Measurements from ENCODE around the gene SMURF1.
A peak's percentile ranks its signal among the peaks of the same experiment; 100 is the strongest.
"Not testable (repeated sequence)": the region's sequence is repeated elsewhere in the genome, so short reads cannot be mapped to it uniquely, and the experiment has no call there.

Gene SMURF1

DNA sequence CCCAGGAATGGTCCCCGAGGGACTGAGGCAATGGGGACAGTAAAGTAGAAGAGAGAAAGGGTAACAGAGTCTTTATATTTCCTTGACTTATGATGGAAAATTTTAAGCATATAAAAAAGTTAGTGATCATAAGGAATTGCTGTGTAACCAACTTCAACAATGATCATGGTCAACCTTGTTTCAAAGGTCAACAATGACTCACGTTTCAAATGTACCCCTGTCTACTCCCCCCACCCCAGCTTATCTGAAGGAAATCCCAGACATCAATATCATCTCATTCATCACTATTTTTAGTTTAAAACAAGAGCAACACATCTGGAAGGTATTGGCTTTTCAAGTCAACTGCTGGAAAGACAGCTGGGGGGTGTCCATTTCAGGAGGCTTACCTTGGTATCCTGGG is 92.9 kb downstream of the SMURF1 start:
- DNase-seq (ENCODE audit: low read depth) = no peak

DNA sequence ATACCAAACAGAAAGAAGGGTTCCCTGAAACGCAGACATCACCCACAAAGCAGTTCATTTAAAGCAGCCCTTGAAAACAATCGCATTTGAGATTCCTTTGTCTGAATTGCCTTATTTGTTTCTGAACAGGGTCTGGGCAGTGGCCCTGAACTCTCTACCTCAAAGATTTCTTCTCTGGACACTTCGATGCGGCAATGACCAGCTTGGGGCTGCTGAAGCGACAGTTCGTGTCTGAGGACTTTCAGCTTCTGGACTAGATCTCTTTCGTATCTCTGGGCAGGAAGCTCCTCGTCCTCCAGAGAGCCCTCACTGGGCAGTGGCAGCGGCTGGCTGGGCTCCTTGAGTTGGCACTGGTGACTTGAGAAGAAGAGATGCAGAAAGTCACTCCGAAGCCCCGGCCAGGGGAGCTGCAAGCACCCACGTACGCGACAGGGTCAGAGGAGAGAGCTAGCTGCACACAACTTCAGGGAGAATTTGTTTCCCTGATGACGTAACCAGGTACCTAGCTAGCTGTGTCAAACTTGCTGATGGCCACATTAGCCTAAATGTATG is 96.3 kb downstream of the SMURF1 start:
- no peak for DNase-seq (ENCODE audit: low read depth)

DNA sequence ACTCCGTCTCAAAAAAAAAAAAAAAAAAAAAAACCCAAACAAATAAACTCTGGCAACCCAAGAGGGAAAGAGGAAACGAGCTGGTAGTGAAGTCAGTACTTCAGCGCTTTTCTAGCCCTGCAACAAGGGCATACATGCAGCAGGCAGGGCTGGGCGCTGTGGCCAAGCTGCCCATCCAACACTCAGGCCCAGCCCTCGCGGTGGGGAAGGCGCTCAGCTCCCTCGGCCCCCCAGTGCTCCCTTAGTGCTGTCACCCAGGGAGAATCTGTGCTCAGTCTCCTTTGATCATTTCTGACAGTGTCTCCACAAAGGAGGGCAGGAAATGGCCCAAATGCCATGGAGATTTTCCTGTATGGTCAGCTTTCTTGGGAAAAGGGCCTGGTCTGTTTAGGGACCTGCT is 97.2 kb downstream of the SMURF1 start:
- no peak for DNase-seq (ENCODE audit: low read depth)

DNA sequence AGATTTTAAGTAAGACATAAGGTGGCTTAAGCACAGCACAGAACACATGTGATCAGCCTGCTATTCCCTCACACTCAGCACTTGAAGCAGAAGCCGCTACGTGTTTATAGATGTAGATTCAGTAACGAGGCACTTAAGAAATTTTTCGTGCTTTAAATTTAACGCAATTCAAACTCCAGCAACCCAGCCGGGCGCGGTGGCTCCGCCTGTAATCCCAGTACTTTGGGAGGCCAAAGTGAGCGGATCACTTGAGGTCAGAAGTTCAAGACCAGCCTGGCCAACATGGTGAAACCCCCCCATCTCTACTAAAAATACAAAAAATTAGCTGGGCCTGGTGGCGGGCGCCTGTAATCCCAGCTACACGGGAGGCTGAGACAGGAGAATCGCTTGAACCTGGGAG is 97.6 kb downstream of the SMURF1 start:
- DNase-seq (ENCODE audit: low read depth) = not testable (repeated sequence)

DNA sequence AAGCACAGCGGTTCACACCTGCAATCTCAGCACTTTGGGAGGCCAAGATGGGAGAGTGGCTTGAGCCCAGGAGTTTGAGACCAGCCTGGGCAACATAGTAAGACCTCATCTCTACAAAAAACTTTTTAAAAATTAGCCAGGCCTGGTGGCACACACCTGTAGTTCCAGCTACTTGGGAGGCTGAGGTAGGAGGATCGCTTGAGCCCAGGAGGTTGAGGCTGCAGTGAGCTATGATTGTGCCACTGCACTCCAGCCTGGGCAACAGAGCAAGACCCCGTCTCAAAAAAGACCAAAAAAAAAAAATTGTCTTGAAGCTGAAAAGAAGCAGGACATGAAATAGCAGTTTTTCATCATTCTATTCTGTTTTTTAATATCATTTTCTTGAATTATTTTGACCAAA is 99.0 kb downstream of the SMURF1 start:
- not testable (repeated sequence) for DNase-seq (ENCODE audit: low read depth)

DNA sequence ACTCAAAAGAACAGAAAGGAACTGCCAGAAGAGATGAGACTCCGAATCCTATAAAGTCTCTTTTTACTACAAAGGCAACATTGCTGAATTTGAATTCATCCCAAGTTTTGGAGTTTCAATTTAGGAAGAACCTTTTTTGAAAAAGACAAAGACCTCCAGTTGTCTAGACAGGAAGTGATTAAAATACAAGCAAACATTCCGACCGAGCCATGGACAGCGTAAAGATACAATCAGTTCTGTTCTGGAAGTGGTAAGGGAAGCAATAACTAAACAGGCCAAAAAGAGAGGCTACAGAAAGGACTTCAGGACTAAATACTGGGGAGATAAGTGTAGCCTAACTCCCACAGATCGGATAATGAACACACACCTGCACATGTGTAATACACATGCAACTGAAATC is 101.0 kb downstream of the SMURF1 start:
- no peak for DNase-seq (ENCODE audit: low read depth)

DNA sequence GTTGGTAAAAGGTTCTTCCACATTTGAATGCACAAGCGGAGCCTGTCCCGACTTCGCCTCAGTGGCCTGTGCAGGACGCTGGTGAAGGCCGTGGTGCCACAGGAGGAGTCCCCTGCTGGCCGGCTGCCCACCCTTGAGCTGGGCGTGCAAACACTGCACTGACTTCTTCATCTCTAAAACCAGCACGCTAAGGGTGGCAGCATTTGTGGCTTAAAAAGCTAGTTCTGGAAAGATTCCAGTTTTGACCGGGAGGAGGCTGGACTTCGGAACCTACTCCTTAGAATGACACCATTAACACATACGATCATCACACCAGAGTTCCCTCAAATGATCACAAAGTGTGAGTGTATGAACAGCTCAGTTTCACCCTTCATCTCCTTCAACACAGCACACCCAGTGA is 102.4 kb downstream of the SMURF1 start:
- no peak for DNase-seq (ENCODE audit: low read depth)

DNA sequence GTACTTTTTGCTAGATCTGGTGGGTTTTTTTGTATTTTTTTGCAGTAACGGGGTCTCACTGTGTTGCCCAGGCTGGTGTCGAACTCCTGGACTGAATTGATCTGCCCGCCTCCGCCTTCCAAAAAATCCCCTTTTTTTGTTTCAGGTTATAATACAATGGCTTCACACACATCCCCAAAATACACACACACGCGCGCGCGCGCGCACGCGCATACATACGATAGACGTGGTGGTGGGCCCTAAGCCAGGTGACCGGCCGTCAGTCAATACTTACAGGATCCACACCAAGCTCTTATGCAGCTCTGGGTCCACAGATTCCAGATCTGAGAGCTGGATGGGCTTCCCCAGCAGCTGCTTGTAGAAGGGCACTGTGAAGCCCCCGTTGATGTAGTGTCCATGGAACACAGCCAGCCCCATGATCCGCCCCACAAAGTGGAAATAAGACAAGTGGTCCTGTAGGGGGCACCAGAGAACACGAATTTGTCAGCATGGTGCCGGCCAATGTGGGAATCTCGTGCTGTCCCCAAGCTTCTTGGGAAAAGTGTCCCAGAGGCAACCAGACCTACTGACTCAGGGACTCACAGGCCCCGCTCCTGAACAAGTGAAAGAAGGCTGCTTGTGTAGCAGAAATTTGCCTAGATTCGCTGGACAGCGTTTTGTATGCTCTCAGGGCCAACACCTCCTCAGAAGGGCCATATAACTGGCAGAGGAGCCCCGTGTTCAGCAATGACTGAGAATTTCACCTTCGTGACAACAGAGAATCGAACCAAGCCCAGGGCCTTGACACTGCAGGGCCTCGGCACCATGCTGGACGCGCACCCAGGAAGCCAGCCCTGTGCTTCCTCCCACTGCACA is 103.6 kb downstream of the SMURF1 start:
- peak; percentile 33 for DNase-seq (ENCODE audit: low read depth)

DNA sequence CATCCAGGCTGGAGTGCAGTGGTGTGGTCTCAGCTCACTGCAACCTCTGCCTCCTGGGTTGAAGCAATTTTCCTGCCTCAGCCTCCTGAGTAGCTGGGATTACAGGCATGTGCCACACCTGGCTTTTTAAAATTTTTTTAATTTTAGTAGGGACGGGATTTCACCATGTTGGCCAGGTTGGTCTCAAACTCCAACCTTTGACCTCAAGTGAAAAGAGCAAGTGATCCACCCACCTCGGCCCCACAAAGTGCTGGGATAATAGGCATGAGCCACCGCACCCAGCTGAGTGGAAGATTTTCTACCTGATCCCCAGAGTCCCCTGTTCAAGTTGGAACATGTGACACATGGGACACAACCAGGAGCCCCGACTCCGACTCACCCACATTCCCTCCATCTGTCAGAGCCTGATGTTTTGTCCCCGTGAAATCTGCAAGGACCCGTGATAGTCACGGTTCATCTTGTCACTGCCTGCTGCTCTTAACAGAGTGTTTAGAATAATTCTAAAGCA is 104.5 kb downstream of the SMURF1 start:
- no peak for DNase-seq (ENCODE audit: low read depth)

DNA sequence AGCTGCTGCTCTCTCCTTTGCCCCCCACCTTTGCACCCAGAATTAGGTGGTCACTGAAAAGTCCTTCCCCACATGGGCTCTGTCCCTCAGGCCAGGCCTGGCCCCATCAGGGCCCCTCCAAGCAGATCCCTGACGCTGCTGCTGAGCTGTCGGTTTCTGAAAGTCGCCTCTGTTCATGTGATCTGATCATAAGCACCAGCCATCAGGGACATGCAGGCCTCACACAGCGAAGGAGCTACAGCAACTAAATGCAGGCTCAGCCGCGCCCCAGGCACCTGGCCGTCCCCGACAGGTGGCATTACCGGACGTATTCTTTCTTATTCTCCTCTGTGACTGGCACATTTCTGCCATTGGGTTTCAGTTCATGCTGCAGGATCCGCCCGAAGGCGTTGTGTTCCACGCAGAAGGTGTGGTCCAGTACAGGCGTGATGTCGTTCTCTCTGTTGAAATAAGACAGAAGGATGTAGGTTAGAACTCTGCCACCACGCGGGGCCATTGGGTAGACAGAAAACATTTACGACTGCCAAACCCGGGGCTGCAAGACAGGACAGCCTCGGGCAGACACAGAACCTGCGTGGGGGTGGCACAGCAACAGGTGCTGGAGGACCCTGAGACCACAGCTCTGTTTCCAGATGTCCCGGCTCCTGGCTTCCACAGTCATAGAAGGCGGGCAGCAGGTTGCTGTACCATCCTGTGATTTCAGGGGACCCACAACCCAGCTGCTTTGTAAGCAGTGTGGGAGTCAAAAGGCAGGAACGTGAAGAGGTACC is 105.6 kb downstream of the SMURF1 start:
- DNase-seq (ENCODE audit: low read depth) = no peak

DNA sequence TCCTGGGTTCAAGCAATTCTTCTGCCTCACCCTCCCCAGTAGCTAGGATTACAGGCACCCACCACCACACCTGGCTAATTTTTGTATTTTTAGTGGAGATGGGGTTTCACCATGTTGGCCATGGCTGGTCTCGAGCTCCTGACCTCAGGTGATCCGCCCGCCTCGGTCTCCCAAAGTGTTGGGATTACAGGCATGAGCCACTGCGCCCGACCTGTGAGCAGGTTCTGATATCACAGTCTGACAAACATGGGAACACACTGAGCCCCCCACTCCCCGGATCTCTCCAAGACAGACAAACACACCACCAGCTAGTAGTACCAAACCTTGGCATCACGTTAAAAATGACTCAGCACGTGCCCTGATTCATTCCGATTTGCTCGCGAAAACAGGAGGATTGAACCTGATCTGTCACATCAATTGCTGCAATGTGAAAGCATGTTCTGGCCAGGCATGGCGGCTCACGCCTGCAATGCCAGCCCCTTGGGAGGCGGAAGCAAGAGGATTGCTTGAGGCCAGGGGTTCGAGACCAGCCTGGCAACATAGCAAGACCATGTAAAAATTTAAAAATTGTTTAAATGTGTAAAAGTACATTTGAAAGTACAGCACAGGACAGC is 106.5 kb downstream of the SMURF1 start:
- DNase-seq (ENCODE audit: low read depth) = no peak

DNA sequence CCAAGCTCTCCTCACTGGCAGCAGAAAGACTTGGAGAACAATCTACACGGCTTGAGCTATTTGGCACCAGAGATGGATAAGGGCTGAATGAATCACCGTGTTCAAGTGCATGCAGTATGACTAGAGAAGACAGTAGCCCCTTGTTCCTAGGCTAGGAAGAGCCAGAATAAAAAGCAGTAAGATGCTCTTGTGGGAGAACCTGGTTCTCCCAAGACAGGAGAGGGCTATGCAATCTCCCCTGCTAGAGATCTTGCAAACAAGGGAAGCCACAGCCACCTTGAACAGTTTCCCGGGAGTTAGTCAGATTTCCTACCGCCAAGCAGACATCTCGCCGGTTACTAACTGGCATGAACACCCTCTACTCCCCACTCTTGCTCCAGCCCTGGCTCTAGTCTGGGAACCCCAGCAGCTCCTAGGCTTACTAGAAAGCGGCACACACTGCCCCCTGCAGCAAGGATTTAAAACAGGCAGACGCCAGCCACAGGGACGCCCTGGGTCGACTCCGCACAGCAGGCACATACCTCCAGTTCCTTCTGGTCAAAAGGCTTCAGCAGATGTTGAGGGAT is 107.3 kb downstream of the SMURF1 start:
- DNase-seq (ENCODE audit: low read depth) = no peak

DNA sequence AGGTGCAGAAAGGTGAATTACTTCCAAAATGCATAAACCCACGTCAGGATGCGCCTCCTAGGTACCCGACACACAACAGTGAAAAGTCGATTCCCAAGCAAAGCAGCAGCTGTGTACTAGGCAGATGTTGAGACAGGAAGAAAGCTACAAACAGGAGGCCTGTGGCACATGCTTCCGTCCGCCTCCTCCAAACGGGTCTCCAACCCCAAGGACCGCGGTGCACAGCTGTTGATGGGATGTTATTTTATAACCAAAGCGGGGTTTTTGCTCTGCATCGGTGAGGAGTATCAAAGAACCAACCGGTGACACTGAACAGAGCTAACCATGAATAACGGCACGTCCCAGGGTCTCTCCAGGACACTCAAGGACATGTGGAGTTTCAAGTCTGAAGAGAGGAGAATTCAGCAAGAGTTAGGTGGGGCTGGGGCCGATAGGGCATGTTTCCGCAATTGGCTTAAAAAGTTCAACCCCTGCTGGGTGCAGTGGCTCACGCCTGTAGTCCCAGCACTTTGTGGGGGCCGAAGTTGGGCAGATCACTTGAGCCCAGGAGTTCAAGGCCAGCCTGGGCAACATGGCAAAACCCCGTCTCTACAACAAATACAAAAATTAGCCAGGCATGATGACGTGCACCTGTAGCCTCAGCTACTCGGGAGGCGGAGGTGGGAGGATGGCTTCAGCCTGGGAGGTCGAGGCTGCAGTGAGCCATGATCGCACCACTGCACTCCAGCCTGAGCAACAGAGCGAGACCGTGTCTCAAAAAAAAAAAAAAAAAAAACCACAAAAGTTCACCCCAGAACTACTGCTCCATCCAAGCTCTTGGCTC is 108.0 kb downstream of the SMURF1 start:
- DNase-seq (ENCODE audit: low read depth) = no peak

DNA sequence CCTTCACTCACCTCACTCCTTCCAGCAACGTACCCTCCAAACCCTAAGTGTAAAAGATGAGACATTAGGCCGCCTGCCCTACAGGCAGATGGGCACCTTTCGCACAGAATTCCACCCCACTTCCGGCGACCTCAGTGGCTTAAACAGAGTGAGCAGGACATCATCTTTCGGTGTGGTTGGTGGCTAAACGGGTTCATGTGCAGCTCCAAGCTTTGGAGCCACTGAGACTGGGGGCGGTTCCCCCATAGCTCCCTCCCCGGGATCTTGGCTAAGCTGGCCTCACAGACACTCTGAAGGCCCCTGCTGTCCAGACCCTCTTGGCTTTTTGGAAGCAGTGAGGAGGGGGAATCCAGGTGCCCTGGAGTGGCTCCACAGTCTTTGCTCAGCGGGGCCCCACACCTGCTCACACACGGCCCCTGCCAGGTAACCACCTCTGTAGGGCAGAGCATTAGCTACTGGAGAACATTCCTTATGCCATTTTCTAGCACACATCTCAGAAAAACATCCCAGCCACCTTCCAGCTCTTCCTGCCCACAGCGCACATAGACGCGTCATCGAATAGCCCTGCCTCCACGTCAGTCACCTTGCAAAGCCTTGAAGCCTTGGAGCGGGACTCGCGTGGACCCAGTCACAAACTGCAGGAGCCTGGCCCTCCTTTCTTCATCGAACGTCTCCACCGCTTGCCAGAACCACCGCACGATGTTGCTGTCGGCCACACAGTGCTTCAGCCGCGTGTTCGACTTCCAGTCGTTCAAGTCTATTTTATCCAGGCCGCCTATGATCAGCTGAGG is 108.8 kb downstream of the SMURF1 start:
- DNase-seq (ENCODE audit: low read depth) = no peak

DNA sequence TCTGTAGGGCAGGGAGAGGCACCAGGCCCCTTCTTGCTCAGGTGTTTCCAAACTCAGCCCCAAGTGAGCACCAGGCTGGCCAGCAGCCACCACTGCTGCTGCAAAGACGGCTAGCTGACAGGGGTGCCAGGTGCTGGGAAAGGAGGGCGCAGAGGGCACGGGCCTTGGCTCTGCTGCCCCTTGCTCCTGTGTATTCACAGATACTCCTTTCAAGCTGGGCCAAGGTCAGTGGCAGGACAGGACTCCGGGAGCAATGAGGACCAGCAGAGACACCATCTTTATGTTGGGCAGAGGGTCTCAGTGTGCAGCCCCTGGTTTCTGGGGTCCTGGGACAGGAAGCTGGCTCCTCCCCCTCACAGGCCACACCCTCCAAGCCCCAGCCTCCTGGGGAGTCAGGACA is 110.1 kb downstream of the SMURF1 start:
- DNase-seq (ENCODE audit: low read depth) = no peak

DNA sequence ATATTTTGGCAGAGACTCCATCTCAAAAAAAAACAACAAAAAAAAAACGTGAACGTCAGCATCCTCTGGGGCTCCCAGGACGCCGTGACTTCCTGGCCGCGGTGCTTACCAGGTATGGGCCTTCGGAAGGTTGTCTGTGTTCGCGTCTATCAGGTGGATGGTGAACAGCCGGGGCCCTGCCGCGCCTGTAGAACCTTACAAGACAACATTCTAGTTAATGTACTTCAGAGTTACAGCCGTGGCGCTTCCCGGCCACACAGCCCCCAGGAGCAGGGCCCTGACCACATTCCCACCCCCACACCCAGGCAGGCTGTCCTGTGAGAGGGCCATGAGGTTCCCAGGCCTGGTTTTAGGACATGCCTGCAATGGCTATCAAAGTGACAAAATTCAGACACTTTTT is 111.0 kb downstream of the SMURF1 start:
- no peak for DNase-seq (ENCODE audit: low read depth)

DNA sequence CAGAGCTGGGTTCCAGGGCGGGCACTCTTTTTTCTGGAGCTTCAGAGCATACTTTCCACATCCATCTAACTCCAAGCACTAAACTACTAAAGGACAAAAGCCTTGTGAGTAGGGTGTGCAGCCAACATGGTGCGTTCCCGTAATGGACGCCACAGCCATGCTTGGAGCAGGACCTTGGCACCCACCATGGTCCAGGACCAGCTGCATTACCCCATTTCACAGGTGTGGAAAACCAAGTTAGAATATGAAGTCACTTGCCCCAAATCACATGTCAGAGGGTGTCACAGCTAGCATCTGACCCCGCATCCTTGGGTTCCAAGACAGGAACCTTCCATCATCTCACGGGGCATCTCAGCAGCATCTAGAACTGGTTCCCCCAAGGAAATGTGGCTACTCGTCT is 112.4 kb downstream of the SMURF1 start:
- no peak for DNase-seq (ENCODE audit: low read depth)

DNA sequence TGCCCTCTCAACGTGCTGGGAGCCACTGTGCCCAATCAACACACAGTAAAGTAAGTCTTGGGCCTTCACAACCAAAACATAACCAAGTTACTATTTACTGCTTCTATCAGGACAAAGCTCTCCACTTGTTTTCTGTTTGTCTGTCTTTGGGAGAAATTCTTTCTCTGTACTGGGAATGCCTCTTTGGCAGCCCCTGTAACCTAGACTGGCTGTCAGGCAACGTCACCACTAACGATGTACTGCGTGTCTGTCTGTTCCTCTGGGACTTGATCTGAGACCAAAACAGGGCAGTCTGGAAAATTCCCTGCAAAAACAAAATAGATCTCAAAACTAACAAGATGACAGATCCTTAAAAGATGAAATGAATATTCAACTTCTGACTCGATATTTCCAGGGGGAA is 113.0 kb downstream of the SMURF1 start:
- no peak for DNase-seq (ENCODE audit: low read depth)

DNA sequence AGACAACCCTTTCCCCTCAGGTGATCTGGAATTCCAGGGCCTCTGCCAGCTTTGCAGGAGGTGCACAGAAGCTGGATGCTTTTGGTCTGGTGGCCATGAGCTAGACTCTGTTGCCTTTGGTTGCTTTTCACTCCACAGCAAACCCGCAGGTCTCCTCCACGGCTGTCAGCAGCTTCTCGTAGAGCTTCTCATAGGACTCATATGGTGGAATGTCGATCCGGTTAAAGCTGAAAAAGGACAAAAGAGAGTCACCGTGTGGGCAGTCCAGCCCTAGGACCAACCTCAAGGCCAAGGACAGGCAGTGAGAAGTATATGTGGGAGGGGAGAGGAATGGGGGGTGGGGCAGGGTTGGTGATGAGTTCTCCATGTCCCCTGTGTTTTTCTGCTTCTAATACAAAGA is 113.5 kb downstream of the SMURF1 start:
- no peak for DNase-seq (ENCODE audit: low read depth)
